Brain microvascular endothelial cell (primary cell): Measurements from ENCODE around the gene ZNF214.
"Not testable (repeated sequence)": the region's sequence is repeated elsewhere in the genome, so short reads cannot be mapped to it uniquely, and the experiment has no call there.

Experiments
- DNase-seq: peaks from one replicate; pipeline ENCODE4 v3.0.0-alpha.2; 2020
- H3K27ac ChIP-seq: fragments of 250-450 bp; sonication (Bioruptor Pico); 2 replicates; pipeline ENCODE4 v1.5.1; 2020; ENCODE audit warnings: mild to moderate bottlenecking, moderate library complexity
- H3K27me3 ChIP-seq: fragments of 250-450 bp; sonication (Bioruptor Pico); replicated peaks from 2 replicates; pipeline ENCODE4 v1.5.1; 2020; ENCODE audit warnings: mild to moderate bottlenecking
- H3K36me3 ChIP-seq: fragments of 250-450 bp; sonication (Bioruptor Pico); replicated peaks from 2 replicates; pipeline ENCODE4 v1.5.1; 2020; ENCODE audit warnings: mild to moderate bottlenecking
- H3K4me3 ChIP-seq: 2 replicates; pipeline ENCODE4 v1.5.1; 2011; ENCODE audit warnings: low read depth, mild to moderate bottlenecking, control low read depth, low read length, moderate library complexity
- in situ Hi-C: cut with HindIII; loops from 2 replicates; pipeline ENCODE4 v1.10.0; 2017; ENCODE audit warnings: low sequenced_read_pairs, low pct_ligation_motif_present
- TF ChIP-seq, protein P1 (sequence below): IDR thresholded peaks from 2 replicates; pipeline ENCODE4 v1.5.1; 2011; ENCODE audit warnings: low read depth, mild to moderate bottlenecking, moderate library complexity, low read length, control low read depth, inconsistent platforms; ENCODE audit errors: missing control alignments

ZNF214 gene

DNA sequence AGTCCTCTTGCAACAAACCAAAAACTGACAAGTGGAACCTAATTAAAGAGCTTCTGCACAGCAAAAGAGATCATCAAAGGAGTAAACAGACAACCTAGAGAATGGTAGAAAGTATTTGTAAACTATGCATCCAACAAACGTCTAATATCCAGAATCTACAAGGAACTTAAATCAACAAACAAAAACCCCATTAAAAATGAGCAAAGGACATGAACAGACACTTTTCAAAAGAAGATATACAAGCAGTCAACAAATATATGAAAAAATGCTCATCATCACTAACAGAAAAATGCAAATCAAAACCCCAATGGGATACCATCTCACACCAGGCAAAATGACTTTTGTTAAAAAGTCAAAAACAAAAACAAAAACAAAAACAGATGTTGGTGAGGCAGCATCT is 33.7 kb downstream of the ZNF214 start:
- in situ Hi-C loops = no loop called here
- H3K4me3 ChIP-seq = no peak overlapping the region
- DNase-seq = no peak
- no peaks in the 10 kb centered on the region for H3K27me3 ChIP-seq
- no peak overlapping the region for H3K27ac ChIP-seq
- TF ChIP-seq, protein P1, sequence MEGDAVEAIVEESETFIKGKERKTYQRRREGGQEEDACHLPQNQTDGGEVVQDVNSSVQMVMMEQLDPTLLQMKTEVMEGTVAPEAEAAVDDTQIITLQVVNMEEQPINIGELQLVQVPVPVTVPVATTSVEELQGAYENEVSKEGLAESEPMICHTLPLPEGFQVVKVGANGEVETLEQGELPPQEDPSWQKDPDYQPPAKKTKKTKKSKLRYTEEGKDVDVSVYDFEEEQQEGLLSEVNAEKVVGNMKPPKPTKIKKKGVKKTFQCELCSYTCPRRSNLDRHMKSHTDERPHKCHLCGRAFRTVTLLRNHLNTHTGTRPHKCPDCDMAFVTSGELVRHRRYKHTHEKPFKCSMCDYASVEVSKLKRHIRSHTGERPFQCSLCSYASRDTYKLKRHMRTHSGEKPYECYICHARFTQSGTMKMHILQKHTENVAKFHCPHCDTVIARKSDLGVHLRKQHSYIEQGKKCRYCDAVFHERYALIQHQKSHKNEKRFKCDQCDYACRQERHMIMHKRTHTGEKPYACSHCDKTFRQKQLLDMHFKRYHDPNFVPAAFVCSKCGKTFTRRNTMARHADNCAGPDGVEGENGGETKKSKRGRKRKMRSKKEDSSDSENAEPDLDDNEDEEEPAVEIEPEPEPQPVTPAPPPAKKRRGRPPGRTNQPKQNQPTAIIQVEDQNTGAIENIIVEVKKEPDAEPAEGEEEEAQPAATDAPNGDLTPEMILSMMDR = no peak
- no peaks in the 10 kb centered on the region for H3K36me3 ChIP-seq

DNA sequence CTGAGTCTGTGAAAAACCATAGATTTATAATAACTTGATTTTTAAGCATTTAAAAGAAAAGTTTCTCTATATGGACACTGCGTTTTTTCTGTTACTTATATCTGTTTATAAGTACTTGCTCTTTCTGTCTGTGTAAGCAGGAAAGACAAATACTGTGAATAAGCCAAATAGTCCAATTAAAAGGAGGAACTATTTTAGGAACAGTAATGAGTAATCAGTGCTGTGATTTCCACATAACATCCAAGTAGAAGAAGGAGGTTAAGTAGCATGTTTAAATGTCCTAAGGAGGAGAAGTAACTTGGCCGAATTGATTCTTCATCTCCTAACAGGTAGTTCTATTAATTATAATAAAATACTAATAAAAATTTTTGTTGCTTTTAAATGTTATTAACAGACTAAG is 40.8 kb downstream of the ZNF214 start:
- in situ Hi-C loops = no loop called here
- H3K4me3 ChIP-seq = no peak overlapping the region
- no peaks in the 10 kb centered on the region for H3K36me3 ChIP-seq
- no peaks in the 10 kb centered on the region for H3K27me3 ChIP-seq
- TF ChIP-seq, protein P1 = no peak
- no peak for DNase-seq
- no peak overlapping the region for H3K27ac ChIP-seq

DNA sequence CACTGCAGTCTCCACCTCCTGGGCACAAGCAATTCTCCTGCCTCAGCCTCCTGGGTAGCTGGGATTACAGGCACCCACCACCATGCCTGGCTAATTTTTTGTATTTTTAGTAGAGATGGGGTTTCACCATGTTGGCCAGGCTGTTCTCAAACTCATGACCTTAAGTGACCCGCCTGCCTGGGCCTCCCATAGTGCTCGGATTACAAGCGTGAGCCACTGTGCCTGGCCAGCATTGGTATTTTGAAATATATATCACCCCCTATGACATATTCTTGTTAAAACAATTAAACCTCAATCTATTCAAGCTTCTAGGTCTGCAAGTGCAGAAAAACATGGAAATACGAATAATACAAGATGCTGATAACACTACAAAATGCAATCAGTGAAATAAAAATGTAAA is 50.3 kb downstream of the ZNF214 start:
- H3K27me3 ChIP-seq, H3K36me3 ChIP-seq, DNase-seq, in situ Hi-C loops, H3K4me3 ChIP-seq, H3K27ac ChIP-seq: not testable (repeated sequence)

DNA sequence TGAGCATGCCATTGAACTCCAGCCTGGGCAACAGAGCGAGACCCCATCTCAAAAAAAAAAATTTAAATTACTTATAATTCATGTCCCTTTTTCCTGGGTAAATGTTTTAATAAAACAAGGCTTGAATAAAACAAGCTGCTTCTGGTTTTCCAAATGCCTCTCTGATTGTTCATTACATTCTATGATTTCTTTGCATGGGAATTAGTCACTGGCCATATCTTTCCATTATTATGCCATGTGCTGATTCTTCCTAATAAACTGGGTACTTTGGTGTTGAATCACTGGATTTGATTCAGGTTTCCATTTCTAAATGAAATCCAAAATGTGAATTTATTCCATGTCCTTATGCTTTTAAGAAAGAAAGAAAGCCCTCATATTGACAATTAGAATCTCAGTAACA is 51.3 kb downstream of the ZNF214 start:
- H3K36me3 ChIP-seq = no peaks in the 10 kb centered on the region
- no peak for DNase-seq
- in situ Hi-C loops = no loop called here
- H3K27me3 ChIP-seq = no peaks in the 10 kb centered on the region
- H3K27ac ChIP-seq = no peak overlapping the region
- no peak overlapping the region for H3K4me3 ChIP-seq
- TF ChIP-seq, protein P1 = no peak

DNA sequence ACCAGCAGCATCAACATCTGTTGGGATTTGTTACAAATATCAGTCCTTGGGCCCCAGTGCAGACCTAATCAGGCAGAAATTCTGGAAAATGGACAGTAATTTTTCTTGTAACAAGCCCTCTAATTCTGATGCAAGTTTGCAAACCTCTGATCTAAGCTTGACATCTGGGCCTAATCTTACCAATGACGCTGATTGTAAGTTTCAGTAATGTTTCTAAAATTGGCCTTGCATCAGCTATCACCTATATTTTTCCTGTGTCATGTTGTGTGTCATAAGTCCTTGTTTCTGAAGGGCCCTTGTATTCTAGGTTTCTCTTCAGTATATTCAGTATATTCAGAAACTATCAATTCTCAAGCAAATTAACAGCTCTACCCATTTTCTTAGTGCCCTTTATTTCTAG is 57.5 kb downstream of the ZNF214 start:
- Histone ChIP-seq H3K27me3 (no peaks in the 10 kb centered on the region), H3K36me3 (no peaks in the 10 kb centered on the region), H3K27ac (no peak overlapping the region), H3K4me3 (no peak overlapping the region)
- TF ChIP-seq, protein P1 = no peak
- in situ Hi-C loops = no loop called here
- no peak for DNase-seq

DNA sequence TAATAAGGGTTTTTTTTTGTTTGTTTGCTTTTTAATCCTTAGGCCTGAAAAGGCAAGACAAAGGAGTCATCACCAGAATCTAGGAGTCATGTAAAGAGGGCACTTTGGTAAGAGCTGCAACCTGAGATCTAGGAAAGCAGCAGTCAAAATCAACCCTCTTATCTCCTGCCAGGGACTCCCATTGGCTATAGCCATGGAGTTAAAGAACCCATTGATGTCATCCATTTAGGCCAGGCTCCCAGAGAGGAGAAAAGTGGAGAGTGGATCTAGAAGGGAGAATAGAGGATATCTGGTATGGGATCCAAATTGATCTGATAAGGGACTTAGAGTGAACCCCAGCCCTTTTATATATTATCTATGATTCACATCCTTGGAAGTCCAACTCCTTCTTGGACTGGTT is 58.0 kb downstream of the ZNF214 start:
- in situ Hi-C loops = no loop called here
- Histone ChIP-seq H3K36me3 (no peaks in the 10 kb centered on the region), H3K27me3 (no peaks in the 10 kb centered on the region), H3K27ac (no peak overlapping the region), H3K4me3 (no peak overlapping the region)
- TF ChIP-seq, protein P1 = no peak
- DNase-seq = no peak

DNA sequence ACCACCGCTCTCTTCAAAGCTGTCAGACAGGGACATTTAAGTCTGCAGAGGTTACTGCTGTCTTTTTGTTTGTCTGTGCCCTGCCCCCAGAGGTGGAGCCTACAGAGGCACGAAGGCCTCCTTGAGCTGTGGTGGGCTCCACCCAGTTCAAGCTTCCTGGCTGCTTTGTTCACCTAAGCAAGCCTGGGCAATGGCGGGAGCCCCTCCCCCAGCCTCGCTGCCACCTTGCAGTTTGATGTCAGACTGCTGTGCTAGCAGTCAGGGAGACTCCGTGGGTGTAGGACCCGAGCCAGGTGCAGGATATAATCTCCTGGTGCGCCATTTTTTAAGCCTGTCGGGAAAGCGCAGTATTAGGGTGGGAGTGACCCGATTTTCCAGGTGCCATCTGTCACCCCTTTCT is 65.9 kb downstream of the ZNF214 start:
- H3K36me3 ChIP-seq, in situ Hi-C loops, H3K27ac ChIP-seq, H3K27me3 ChIP-seq, H3K4me3 ChIP-seq, DNase-seq: not testable (repeated sequence)
